HCT116 (cell line): ENCODE results near the gene ANOS1. TPM values are rescaled to one million over a fixed set of nuclear protein-coding genes. Genes with fewer than 3 reads are reported as not detected.

ENCODE experiments used
- ATAC-seq: fragments of 200-7000 bp; cut with Tn5 transposase; 2 replicates; pipeline ENCODE4 v1.9.1; 2020; ENCODE audit warnings: mild to moderate bottlenecking, moderate library complexity
- BruUV-seq: library from RNA; stranded (reverse); fragments of 400-500 nt; replicated peaks from 2 replicates; lab custom pipeline; 2021; lab: Mats Ljungman, UMichigan
- CTCF ChIA-PET: fragments of 300-600 bp; sonication (Branson Sonifier 250); formaldehyde crosslinking; loops from one replicate; lab custom pipeline; 2021; ENCODE audit warnings: antibody characterized with exemption; lab: Charles Lee
- POLR2A ChIA-PET: fragments of 300-600, 350-600 bp; sonication (Branson Sonifier 250); formaldehyde crosslinking; loops from one replicate; lab custom pipeline; 2021; ENCODE audit warnings: antibody characterized with exemption; lab: Charles Lee
- RAD21 ChIA-PET, 2 experiments: fragments of 300-600 bp; sonication (Branson Sonifier 250); formaldehyde crosslinking; loops; one replicate each; lab custom pipeline; 2023; ENCODE audit warnings: low total read pairs in 2 of 2; ENCODE audit not compliant: uncharacterized antibody in 2 of 2, unreplicated experiment in 2 of 2, low non-redundant PET in 1 of 2; lab: Charles Lee
- DNase-seq: peaks from one replicate; pipeline ENCODE4 v3.0.0-alpha.2; 2010; ENCODE audit warnings: low read depth, low spot score
- H2AFZ ChIP-seq: fragments of 200-600 bp; shearing (Covaris generic), sonication (generic); 2 replicates; pipeline ENCODE4 v1.6.1; 2017; ENCODE audit warnings: low read depth, mixed run types, mixed read lengths, antibody characterized with exemption, low read length; ENCODE audit not compliant: poor library complexity, severe bottlenecking
- H3K27ac ChIP-seq: 2 replicates; pipeline ENCODE4 v1.5.1; 2012; ENCODE audit warnings: low read depth, low read length
- H3K27me3 ChIP-seq: fragments of 200-600 bp; sonication (generic); 2 replicates; pipeline ENCODE4 v1.6.1; 2016; ENCODE audit warnings: mixed run types, low read length, mixed read lengths; ENCODE audit not compliant: insufficient read depth
- H3K36me3 ChIP-seq, 2 experiments: fragments of 200-500 bp in 1 of 2; fragments of 200-600 bp in 1 of 2; sonication (Bioruptor generic) in 1 of 2; sonication (generic) in 1 of 2; 2 replicates each; pipeline versions ENCODE4 v1.5.1 to v1.6.1; 2014 to 2016; ENCODE audit warnings: low read length in 2 of 2, inconsistent platforms in 1 of 2, mixed read lengths in 1 of 2, mixed run types in 1 of 2; ENCODE audit not compliant: insufficient read depth in 2 of 2, control insufficient read depth in 1 of 2
- H3K4me1 ChIP-seq, 2 experiments: fragments of 200-600 bp in 1 of 2; sonication (generic) in 1 of 2; 2 replicates each; pipeline versions ENCODE4 v1.5.1 to v1.6.1; 2012 to 2017; ENCODE audit warnings: low read length in 2 of 2, inconsistent platforms in 1 of 2, mild to moderate bottlenecking in 1 of 2, mixed read lengths in 1 of 2, mixed run types in 1 of 2, moderate library complexity in 1 of 2; ENCODE audit not compliant: insufficient read depth in 2 of 2, control insufficient read depth in 1 of 2
- H3K4me2 ChIP-seq: fragments of 200-600 bp; sonication (generic); 2 replicates; pipeline ENCODE4 v1.6.1; 2017; ENCODE audit warnings: mixed run types, low read length, mixed read lengths
- H3K4me3 ChIP-seq, 2 experiments: fragments of 200-600 bp in 1 of 2; sonication (generic) in 1 of 2; replicated peaks in 1 of 2; 2 replicates each; pipeline ENCODE4 v1.5.1; 2011 to 2016; ENCODE audit warnings: low read length in 2 of 2, control low read depth in 1 of 2, low read depth in 1 of 2, mild to moderate bottlenecking in 1 of 2, mixed read lengths in 1 of 2, mixed run types in 1 of 2
- H3K79me2 ChIP-seq: fragments of 200-600 bp; sonication (generic); 2 replicates; pipeline ENCODE4 v1.6.1; 2017; ENCODE audit warnings: mild to moderate bottlenecking, mixed run types, low read length, moderate library complexity, mixed read lengths; ENCODE audit not compliant: insufficient read depth
- H3K9ac ChIP-seq: fragments of 200-600 bp; sonication (generic); 2 replicates; pipeline ENCODE4 v1.6.1; 2016; ENCODE audit warnings: low read length, mixed read lengths
- H3K9me2 ChIP-seq: fragments of 200-600 bp; sonication (generic), shearing (Covaris generic); 2 replicates; pipeline ENCODE4 v1.6.1; 2017; ENCODE audit warnings: mixed run types, mild to moderate bottlenecking, moderate library complexity; ENCODE audit not compliant: insufficient read depth
- H3K9me3 ChIP-seq, 2 experiments: fragments of 200-500 bp in 1 of 2; fragments of 200-600 bp in 1 of 2; sonication (Bioruptor generic) in 1 of 2; sonication (generic) in 1 of 2; 2 replicates each; pipeline ENCODE4 v1.6.1; 2014 to 2017; ENCODE audit warnings: low read length in 2 of 2, mixed read lengths in 2 of 2, inconsistent platforms in 1 of 2, low read depth in 1 of 2, mild to moderate bottlenecking in 1 of 2, mixed run types in 1 of 2, moderate library complexity in 1 of 2; ENCODE audit not compliant: control insufficient read depth in 1 of 2, insufficient read depth in 1 of 2
- H4K20me1 ChIP-seq: fragments of 200-600 bp; sonication (generic), shearing (Covaris generic); 2 replicates; pipeline ENCODE4 v1.6.1; 2017; ENCODE audit warnings: mixed run types, mild to moderate bottlenecking, moderate library complexity; ENCODE audit not compliant: insufficient read depth
- CBX3 ChIP-seq: IDR thresholded peaks from 2 replicates; pipeline ENCODE4 v1.6.1; 2012; ENCODE audit warnings: low read depth
- ELF1 ChIP-seq: IDR thresholded peaks from 2 replicates; pipeline ENCODE4 v1.6.1; 2012; ENCODE audit warnings: low read depth, borderline replicate concordance
- EZH2phosphoT487 ChIP-seq: fragments of 200-600 bp; IDR thresholded peaks from 2 replicates; pipeline ENCODE4 v1.6.1; 2018; ENCODE audit warnings: antibody characterized with exemption, borderline replicate concordance
- FOSL1 ChIP-seq: IDR thresholded peaks from 2 replicates; pipeline ENCODE4 v1.6.1; 2012; ENCODE audit warnings: low read depth
- POLR2AphosphoS5 ChIP-seq: IDR thresholded peaks from 2 replicates; pipeline ENCODE4 v1.6.1; 2011; ENCODE audit warnings: mild to moderate bottlenecking, low read depth, low read length, moderate library complexity
- RAD21 ChIP-seq: IDR thresholded peaks from 2 replicates; pipeline ENCODE4 v1.6.1; 2012; ENCODE audit warnings: low read depth, mild to moderate bottlenecking
- SIN3A ChIP-seq: IDR thresholded peaks from 2 replicates; pipeline ENCODE4 v1.6.1; 2012; ENCODE audit warnings: low read depth
- intact Hi-C: fragments of 100-400 bp; cut with micrococcal nuclease; formaldehyde crosslinking; loops from 2 replicates; pipeline ENCODE4 v1.10.0; 2022
- total RNA-seq: library from RNA; stranded (reverse); gene quantifications from one replicate; pipeline ENCODE4 v1.2.1, GENCODE V29; 2021; ENCODE audit not compliant: unreplicated experiment
- TF ChIP-seq, protein P1 (sequence below): IDR thresholded peaks from 2 replicates; pipeline ENCODE4 v1.6.1; 2012

Gene ANOS1
- total RNA-seq, 1 experiment from 2014 or later: 0.12 TPM

DNA sequence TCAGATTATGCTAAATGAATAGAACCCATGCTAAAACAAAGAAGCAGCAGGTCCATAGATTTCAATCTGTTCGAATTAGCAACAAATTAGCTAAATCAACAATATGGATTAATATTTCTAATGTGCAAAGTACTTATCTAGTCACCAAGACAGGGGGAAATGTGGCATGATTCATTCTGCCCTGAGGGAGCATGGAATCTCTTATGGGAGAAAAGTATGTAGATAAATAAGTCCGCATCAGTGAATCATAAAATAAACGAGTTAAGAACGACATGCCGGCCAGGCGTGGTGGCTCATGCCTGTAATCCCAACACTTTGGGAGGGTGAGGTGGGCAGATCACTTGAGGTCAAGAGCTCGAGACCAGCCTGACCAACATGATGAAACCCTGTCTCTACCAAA, 102.1 kb downstream of the ANOS1 start:
- TF ChIP-seq FOSL1 (no peak), EZH2phosphoT487 (no peak), CBX3 (no peak), SIN3A (no peak)
- TF ChIP-seq, protein P1, sequence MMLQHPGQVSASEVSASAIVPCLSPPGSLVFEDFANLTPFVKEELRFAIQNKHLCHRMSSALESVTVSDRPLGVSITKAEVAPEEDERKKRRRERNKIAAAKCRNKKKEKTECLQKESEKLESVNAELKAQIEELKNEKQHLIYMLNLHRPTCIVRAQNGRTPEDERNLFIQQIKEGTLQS: no peak
- Histone ChIP-seq H3K4me1 (no peaks in the 10 kb centered on the region), H3K79me2 (no peaks in the 10 kb centered on the region), H3K27me3 (no peaks in the 10 kb centered on the region), H3K27ac (no peak overlapping the region), H3K9ac (no peak overlapping the region), H3K9me2 (no peaks in the 10 kb centered on the region), H3K9me3 (no peaks in the 10 kb centered on the region), H3K4me3 (no peak overlapping the region), H4K20me1 (no peaks in the 10 kb centered on the region), H3K4me2 (no peak overlapping the region), H2AFZ (no peak overlapping the region), H3K36me3 (no peaks in the 10 kb centered on the region)
- intact Hi-C loops: no loop called here
- RAD21 ChIA-PET: no interaction called here
- no TSS peak for BruUV-seq
- POLR2A ChIA-PET: no interaction called here
- DNase-seq (no peak), ATAC-seq (no peak)
- CTCF ChIA-PET: no interaction called here

DNA sequence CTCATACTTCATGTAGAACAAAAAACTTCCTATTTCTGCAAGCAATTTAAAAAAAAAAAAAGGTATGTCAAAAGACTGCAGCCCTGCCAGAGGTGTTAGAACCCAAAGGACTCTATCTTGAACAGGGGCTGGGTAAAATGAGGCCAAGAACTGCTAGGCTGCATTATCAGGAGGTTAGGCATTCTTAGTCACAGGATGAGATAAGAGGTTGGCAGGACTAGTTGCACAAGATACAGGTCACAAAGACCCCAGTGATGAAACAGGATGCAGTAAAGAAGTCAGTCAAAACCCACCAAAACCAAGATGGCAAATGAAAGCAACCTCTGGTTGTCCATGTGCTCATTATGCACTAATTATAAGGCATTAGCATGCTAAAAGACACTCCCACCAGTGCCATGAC, 104.1 kb downstream of the ANOS1 start:
- Histone ChIP-seq H3K36me3 (no peaks in the 10 kb centered on the region), H4K20me1 (no peaks in the 10 kb centered on the region)
- TF ChIP-seq ELF1 (no peak), RAD21 (no peak), POLR2AphosphoS5 (no peak)
- TF ChIP-seq, all 23 proteins: peak for 0
- H3K4me2 ChIP-seq: no peak overlapping the region
- RAD21 ChIA-PET: no interaction called here
- POLR2A ChIA-PET: no interaction called here
- CTCF ChIA-PET: no interaction called here
- no TSS peak for BruUV-seq
- H3K9me3 ChIP-seq: no peaks in the 10 kb centered on the region
- H3K27ac ChIP-seq: no peak overlapping the region
- no peak overlapping the region for H3K4me3 ChIP-seq
- H3K9me2 ChIP-seq: no peaks in the 10 kb centered on the region
- intact Hi-C loops: no loop called here
- H3K27me3 ChIP-seq: no peaks in the 10 kb centered on the region
- no peaks in the 10 kb centered on the region for H3K79me2 ChIP-seq
- H2AFZ ChIP-seq: no peak overlapping the region
- no peak for ATAC-seq
- no peak overlapping the region for H3K9ac ChIP-seq
- no peaks in the 10 kb centered on the region for H3K4me1 ChIP-seq
- DNase-seq: no peak
